ENCODE measurements around the gene UNC5CL. TPM values are rescaled to one million over a fixed set of nuclear protein-coding genes. Genes with fewer than 3 reads are reported as not detected.

Gene UNC5CL
- total and polyA plus RNA-seq, 9 of the 15 experiments (the other 6 are each of a cell fraction or from before 2014, with no cell fraction given): 0.07 to 1.8 (median 0.62) TPM; not detected in 1

- TF ChIP-seq HMBOX1 (IDR thresholded peaks at IDR 0.05) (no peak), USF2 (CRISPR knock-in tag; IDR thresholded peaks at IDR 0.05) (no peak; the same call in 1 of the 2 replicates), SMARCA4 (IDR thresholded peaks at IDR 0.05) (no peak), HDAC2 (IDR thresholded peaks at IDR 0.05) (no peak), SFPQ (IDR thresholded peaks at IDR 0.05; ENCODE audit: low read depth, low read length) (no peak), KLF13 (tag; IDR thresholded peaks at IDR 0.05; ENCODE audit: borderline replicate concordance, low read depth) (no peak), E2F4 (CRISPR knock-in tag; IDR thresholded peaks at IDR 0.05; ENCODE audit: low read depth) (no peak), TAF9B (IDR thresholded peaks at IDR 0.05; ENCODE audit: partially characterized antibody) (peak; percentile 82), RERE (CRISPR knock-in tag; IDR thresholded peaks at IDR 0.05; ENCODE audit: borderline replicate concordance) (no peak), HMGN3 (IDR thresholded peaks at IDR 0.05; ENCODE audit: borderline replicate concordance, extremely low read depth, insufficient read length, low read depth, low read length) (peak; percentile 83), HIVEP1 (CRISPR knock-in tag; IDR thresholded peaks at IDR 0.05) (no peak), ZNF57 (CRISPR knock-in tag; IDR thresholded peaks at IDR 0.05) (no peak), CSDE1 (IDR thresholded peaks at IDR 0.05) (no peak), ETS2 (tag; IDR thresholded peaks at IDR 0.05; ENCODE audit: borderline replicate concordance, poor library complexity, severe bottlenecking) (no peak)
Observed at GRCh38 chr6:41073203-41073967, 34.4 kb upstream of the UNC5CL start (continued).

All from K562 (cell line).